GM18508 (cell line): ENCODE measurements around the gene ULK2.
"Not testable (repeated sequence)": the region's sequence is repeated elsewhere in the genome, so short reads cannot be mapped to it uniquely, and the experiment has no call there.

ENCODE experiments used
- ATAC-seq: cut with Tn5 transposase; IDR thresholded peaks from one replicate; pipeline ENCODE4 v1.9.1; 2021; ENCODE audit warnings: moderate number of reproducible peaks; ENCODE audit not compliant: insufficient read depth, unreplicated experiment

Gene ULK2

GRCh38 chr17:19769946-19770652 is 97.6 kb downstream of the ULK2 start:
- ATAC-seq: no peak

- ATAC-seq: no peak
These were observed 99.5 kb downstream of the ULK2 start for GRCh38 chr17:19768046-19768782.

GRCh38 chr17:19766421-19767270 is 101.1 kb downstream of the ULK2 start:
- no peak for ATAC-seq

- ATAC-seq: no peak
These were observed 101.7 kb downstream of the ULK2 start for GRCh38 chr17:19766016-19766415.

- not testable (repeated sequence) for ATAC-seq
These were observed 103.7 kb downstream of the ULK2 start for GRCh38 chr17:19763991-19764390.

GRCh38 chr17:19763416-19763815 is 104.3 kb downstream of the ULK2 start:
- no peak for ATAC-seq

GRCh38 chr17:19762515-19762961 is 105.2 kb downstream of the ULK2 start:
- no peak for ATAC-seq

- ATAC-seq: no peak
These were observed 107.0 kb downstream of the ULK2 start for GRCh38 chr17:19760746-19761145.

GRCh38 chr17:19759568-19760549 is 107.9 kb downstream of the ULK2 start:
- no peak for ATAC-seq

- no peak for ATAC-seq
These were observed 110.1 kb downstream of the ULK2 start for GRCh38 chr17:19757536-19758180.

- ATAC-seq: no peak
These were observed 111.2 kb downstream of the ULK2 start for GRCh38 chr17:19756546-19756945.

- ATAC-seq: no peak
These were observed 111.8 kb downstream of the ULK2 start for GRCh38 chr17:19755821-19756510.

- no peak for ATAC-seq
These were observed 112.3 kb downstream of the ULK2 start for GRCh38 chr17:19755392-19755791.

- no peak for ATAC-seq
These were observed 113.9 kb downstream of the ULK2 start for GRCh38 chr17:19753661-19754463.

- no peak for ATAC-seq
These were observed 114.7 kb downstream of the ULK2 start for GRCh38 chr17:19753051-19753509.

GRCh38 chr17:19752216-19753050 is 115.3 kb downstream of the ULK2 start:
- no peak for ATAC-seq

GRCh38 chr17:19750835-19751234 is 116.9 kb downstream of the ULK2 start:
- ATAC-seq: no peak
